Measurements from ENCODE around the gene AKR1B1.

Gene AKR1B1

GRCh38 chr7:134468475-134468874 lies 9.6 kb upstream of the AKR1B1 start:
- no peak for DNase-seq

GRCh38 chr7:134468054-134468453 lies 9.2 kb upstream of the AKR1B1 start:
- DNase-seq: no peak

GRCh38 chr7:134465491-134465890 lies 6.6 kb upstream of the AKR1B1 start:
- DNase-seq: no peak

GRCh38 chr7:134464496-134464895 lies 5.6 kb upstream of the AKR1B1 start:
- no peak for DNase-seq

- no peak for DNase-seq
Measured at GRCh38 chr7:134463751-134464150, 4.9 kb upstream of the AKR1B1 start.

- DNase-seq: no peak
Measured at GRCh38 chr7:134462337-134462925, 3.5 kb upstream of the AKR1B1 start.

GRCh38 chr7:134461916-134462315 lies 3.0 kb upstream of the AKR1B1 start:
- no peak for DNase-seq

GRCh38 chr7:134459981-134460380 lies 1.1 kb upstream of the AKR1B1 start:
- DNase-seq: no peak

GRCh38 chr7:134458341-134458805 lies 527 bp downstream of the AKR1B1 start:
- peak; percentile 40 to 49 for DNase-seq

- no peak for DNase-seq
Measured at GRCh38 chr7:134457210-134457609, 1.7 kb downstream of the AKR1B1 start.

- no peak for DNase-seq
Measured at GRCh38 chr7:134454277-134454676, 4.6 kb downstream of the AKR1B1 start.

GRCh38 chr7:134453518-134453917 lies 5.4 kb downstream of the AKR1B1 start:
- no peak for DNase-seq

GRCh38 chr7:134452991-134453473 lies 5.9 kb downstream of the AKR1B1 start:
- no peak for DNase-seq

- no peak for DNase-seq
Measured at GRCh38 chr7:134452419-134452838, 6.5 kb downstream of the AKR1B1 start.

- no peak for DNase-seq
Measured at GRCh38 chr7:134451656-134452055, 7.2 kb downstream of the AKR1B1 start.

- peak; percentile 60 to 84 for DNase-seq
Measured at GRCh38 chr7:134450294-134451000, 8.5 kb downstream of the AKR1B1 start.

GRCh38 chr7:134449680-134450079 lies 9.2 kb downstream of the AKR1B1 start:
- DNase-seq: no peak

GRCh38 chr7:134448356-134449229 lies 10.3 kb downstream of the AKR1B1 start:
- no peak for DNase-seq

GRCh38 chr7:134447383-134447782 lies 11.5 kb downstream of the AKR1B1 start:
- DNase-seq: no peak

- no peak for DNase-seq
Measured at GRCh38 chr7:134446923-134447322, 12.0 kb downstream of the AKR1B1 start.

- DNase-seq: no peak
Measured at GRCh38 chr7:134446446-134446845, 12.5 kb downstream of the AKR1B1 start.

GRCh38 chr7:134444961-134445315 lies 14.0 kb downstream of the AKR1B1 start:
- DNase-seq: no peak

GRCh38 chr7:134444198-134444960 lies 14.5 kb downstream of the AKR1B1 start:
- no peak for DNase-seq
